Measurements from ENCODE around the gene DGAT2L6. TPM values are rescaled to one million over a fixed set of nuclear protein-coding genes. Genes with fewer than 3 reads are reported as not detected.
"Not testable (repeated sequence)": the region's sequence is repeated elsewhere in the genome, so short reads cannot be mapped to it uniquely, and the experiment has no call there.

The DGAT2L6 gene
- total RNA-seq, 1 donor from 2014 or later, result not detected

- no peak for ATAC-seq
- DNase-seq (ENCODE audit: missing footprints), result no peak
- intact Hi-C loops (cut with DNase I), result no loop called here
Measured at GRCh38 chrX:70183091-70183490, 5.8 kb downstream of the DGAT2L6 start.

- ATAC-seq, result no peak
- DNase-seq (ENCODE audit: missing footprints), result no peak
- intact Hi-C loops (cut with DNase I), result loop anchor here (10.0 kb wide), 1 partner anchor 75 kb away; the partner anchor contains the start of genes ARR3 and P2RY4
Measured at GRCh38 chrX:70190225-70190624, 12.9 kb downstream of the DGAT2L6 start.

DNA sequence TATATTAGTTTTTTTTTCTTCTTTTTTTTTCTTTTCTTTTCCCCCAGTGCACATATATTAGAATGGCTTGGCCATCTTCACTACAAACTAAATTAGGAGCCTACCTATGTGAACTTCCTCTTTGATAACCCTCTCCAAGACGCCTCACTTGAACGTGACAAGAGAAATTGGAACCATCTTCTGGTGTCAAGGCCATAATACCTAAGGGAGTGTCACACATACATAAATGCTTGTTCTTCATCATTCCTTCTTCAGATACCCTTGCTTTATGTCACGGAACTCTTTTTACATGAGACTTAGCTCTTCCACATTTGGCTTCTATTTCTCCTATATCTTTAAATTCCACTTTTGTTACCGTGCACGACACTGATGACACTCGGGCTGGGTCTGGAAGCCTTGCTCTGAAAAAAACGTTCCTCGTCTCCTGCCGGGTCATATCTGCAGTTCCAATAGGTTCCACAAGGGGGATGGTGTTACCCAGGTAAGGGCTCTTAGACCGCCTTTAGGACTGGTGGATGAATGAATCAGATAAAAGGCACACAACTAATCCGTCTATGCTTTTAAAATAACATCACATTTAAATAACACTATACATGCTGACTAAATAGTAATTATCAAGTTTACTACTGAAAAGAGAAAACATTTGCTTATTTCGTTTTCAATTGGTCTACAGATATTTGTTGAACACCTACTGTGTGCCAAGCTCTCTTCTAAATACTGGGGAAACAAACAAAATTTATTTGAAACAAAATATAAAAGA lies 19.9 kb downstream of the DGAT2L6 start:
- DNase-seq (ENCODE audit: missing footprints) (no peak), ATAC-seq (no peak)
- intact Hi-C loops (cut with DNase I), result loop anchor here (10.0 kb wide), 1 partner anchor 68 kb away; the partner anchor contains the start of genes ARR3 and P2RY4

DNA sequence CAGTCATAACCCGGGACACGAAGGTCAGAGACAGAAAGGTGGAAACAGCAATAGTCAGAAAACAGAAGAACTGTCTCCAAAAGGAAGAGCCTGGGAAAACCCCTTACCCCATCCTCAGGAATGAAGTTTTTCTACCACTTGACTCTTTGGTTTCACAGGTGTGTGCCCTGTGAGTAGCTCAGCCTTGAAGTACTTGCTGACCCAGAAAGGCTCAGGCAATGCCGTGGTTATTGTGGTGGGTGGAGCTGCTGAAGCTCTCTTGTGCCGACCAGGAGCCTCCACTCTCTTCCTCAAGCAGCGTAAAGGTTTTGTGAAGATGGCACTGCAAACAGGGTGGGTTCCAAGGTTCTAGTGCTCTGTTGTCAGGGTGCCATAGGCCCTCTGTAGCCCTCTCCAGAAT lies 24.4 kb downstream of the DGAT2L6 start:
- intact Hi-C loops (cut with DNase I), result no loop called here
- ATAC-seq (no peak), DNase-seq (ENCODE audit: missing footprints) (no peak)

GRCh38 chrX:70208479-70208878 lies 31.2 kb downstream of the DGAT2L6 start:
- intact Hi-C loops (cut with DNase I), result no loop called here
- ATAC-seq (no peak), DNase-seq (ENCODE audit: missing footprints) (no peak)

- DNase-seq (ENCODE audit: missing footprints); intact Hi-C loops (cut with DNase I); ATAC-seq: not testable (repeated sequence)
Measured at GRCh38 chrX:70209570-70209969, 32.3 kb downstream of the DGAT2L6 start.

DNA sequence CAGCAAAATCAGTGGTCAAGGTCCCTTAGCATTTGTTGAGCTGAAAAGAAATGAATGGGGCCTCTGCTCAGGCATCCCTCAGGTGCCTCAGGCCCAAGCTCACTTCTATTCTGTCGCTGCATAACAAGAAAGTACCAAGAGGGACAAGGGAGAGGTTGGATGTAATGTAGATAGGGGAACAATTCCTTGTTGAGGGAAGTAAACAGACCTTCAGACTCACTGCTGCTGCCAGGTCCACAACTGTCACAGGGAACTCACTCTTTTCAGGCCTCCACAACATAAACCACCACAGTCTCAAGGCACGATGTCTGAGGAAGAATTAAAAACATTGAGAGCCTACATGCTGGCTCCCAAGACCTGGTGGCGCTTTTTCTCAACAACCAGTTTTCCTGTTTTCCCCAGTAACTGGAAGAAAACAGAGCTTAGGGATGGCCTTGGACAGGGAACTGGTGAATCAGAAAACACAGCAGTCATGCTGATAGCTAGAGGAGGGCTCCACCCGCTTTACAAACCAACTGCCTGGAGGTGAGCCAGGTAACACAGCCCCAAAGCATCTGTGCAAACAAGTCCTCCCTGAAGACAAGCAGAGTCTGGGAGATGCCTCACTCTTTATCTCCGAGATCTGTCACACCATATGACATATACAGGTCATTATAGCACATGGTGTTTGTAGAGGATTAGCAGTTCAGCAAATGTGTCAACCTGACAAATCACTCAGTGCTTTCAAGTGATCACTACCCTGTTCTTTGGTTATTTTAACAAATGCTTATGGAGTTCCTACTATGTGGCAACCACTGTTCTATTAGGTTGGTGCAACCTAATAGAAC lies 42.9 kb downstream of the DGAT2L6 start:
- ATAC-seq, result peak; percentile 77
- intact Hi-C loops (cut with DNase I), result no loop called here
- no peak for DNase-seq (ENCODE audit: missing footprints)

DNA sequence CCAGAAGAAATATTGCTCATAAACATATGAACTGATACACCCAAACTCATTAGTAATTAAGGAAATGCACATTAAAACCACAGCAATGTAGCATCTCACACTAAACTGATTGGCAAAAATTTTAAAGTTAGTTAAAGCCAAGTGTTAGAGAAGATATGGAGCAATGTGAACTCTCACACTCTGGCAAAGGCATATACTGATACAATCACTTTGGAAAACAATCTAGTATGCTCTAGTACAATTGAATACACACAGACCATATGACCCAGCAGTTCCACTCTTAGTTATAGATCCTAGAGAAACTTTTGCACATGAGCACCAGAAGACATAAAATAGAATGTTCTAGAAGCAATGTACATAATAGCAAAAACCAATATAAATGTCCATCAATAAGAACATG lies 48.8 kb downstream of the DGAT2L6 start:
- no peak for ATAC-seq
- intact Hi-C loops (cut with DNase I), result no loop called here
- DNase-seq (ENCODE audit: missing footprints), result no peak

DNA sequence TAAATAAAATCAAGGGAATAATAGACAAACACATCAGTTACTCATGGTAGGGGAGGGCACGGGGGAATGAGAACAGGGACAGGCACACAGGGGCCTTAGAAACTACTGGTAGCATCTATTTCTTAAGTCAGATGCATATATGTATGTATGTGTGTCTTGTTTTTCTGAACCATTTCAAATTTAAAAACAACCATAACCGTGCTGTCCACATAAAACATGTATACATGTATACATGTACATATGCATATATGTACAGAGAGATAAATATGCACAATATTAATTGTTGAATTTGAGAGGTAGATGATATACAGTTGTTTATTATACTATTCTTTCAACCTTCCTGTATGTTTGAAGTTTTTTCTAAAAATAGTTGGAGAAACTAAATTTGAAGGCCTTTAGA lies 49.4 kb downstream of the DGAT2L6 start:
- intact Hi-C loops (cut with DNase I), result no loop called here
- no peak for ATAC-seq
- no peak for DNase-seq (ENCODE audit: missing footprints)

- DNase-seq (ENCODE audit: missing footprints) (no peak), ATAC-seq (no peak)
- intact Hi-C loops (cut with DNase I), result no loop called here
Measured at GRCh38 chrX:70231666-70232065, 54.4 kb downstream of the DGAT2L6 start.

DNA sequence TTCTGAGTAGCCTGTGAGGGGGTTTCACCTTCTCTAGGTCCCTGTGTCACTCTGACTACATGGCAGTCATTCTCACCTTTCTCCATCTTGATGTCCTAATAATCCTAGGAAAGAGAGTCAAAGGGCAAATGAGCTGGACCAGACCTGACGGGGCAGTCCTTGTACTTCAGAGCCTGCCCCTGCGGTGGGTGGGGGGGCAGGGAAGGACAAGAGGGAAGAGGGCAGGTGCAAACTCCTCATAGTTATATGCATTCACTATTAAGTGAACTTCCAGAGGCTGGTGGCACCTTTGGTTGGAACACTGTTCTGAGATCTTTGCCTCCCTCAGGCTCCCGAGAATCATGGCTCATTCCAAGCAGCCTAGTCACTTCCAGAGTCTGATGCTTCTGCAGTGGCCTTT lies 57.1 kb downstream of the DGAT2L6 start, which contains the start of gene AWAT1:
TSS of gene AWAT1 (plus strand) at position 301 of the 400 bp plus-strand sequence. CDS start at position 342, 41 bp downstream.
- intact Hi-C loops (cut with DNase I), result no loop called here
- ATAC-seq (no peak), DNase-seq (ENCODE audit: missing footprints) (no peak)

DNA sequence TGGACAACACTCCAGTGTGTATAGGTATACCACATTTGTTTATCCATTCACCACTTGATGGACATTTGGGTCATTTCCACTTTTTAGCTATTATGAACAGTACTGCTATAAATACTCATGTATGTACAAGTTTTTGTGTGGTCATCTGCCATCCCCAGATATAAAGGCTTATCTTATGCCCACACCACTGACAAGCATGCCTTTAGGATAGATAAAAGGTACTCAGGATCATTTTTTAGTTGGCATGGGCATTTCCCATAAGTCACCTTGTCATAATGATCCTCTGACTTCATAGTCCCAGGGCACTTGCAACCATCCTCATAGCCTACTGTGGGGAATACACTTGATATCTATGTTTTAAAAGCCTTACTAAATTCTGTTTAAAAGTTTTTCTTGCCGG lies 63.5 kb downstream of the DGAT2L6 start:
- intact Hi-C loops (cut with DNase I), result no loop called here
- no peak for DNase-seq (ENCODE audit: missing footprints)
- ATAC-seq, result no peak

GRCh38 chrX:70241501-70241900 lies 64.2 kb downstream of the DGAT2L6 start:
- intact Hi-C loops (cut with DNase I), result no loop called here
- ATAC-seq (no peak), DNase-seq (ENCODE audit: missing footprints) (no peak)

DNA sequence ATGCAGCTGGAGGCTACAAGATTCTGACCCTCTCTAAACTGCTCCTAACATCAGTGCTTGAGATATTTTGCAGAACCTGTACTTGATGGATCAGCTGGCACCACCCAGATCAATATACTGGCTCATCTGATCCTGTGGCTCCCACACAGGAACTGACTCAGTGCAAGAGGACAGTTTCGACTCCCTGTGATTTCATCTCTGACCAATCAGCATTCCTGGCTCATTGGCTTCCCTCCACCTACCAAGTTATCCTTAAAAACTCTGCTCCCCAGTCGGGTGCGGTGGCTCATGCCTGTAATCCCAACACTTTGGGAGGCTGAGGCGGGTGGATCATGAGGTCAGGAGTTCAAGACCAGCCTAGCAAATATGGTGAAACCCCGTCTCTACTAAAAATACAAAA lies 66.3 kb downstream of the DGAT2L6 start:
- intact Hi-C loops (cut with DNase I); DNase-seq (ENCODE audit: missing footprints); ATAC-seq: not testable (repeated sequence)

GRCh38 chrX:70244881-70245280 lies 67.6 kb downstream of the DGAT2L6 start:
- intact Hi-C loops (cut with DNase I), result no loop called here
- DNase-seq (ENCODE audit: missing footprints) (no peak), ATAC-seq (no peak)

DNA sequence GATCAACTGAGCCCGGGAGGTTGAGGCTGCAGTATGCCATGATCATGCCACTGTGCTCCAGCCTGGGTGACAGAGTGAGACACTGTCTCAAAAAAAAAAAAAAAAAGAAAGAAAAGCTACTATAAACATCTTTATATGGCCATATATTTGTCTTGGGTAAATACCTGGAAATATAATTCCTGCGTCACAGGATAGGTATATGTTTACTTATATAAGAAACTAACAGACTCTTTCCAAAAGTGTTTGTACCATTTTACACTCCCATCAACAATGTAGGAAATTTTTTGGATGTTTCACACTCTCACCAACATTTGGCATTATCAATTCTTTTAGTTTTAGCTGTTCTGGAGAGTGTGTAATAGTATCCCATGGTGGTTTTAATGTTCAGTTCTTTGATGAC lies 70.0 kb downstream of the DGAT2L6 start:
- intact Hi-C loops (cut with DNase I), result no loop called here
- ATAC-seq, result no peak
- no peak for DNase-seq (ENCODE audit: missing footprints)

- intact Hi-C loops (cut with DNase I), result no loop called here
- no peak for DNase-seq (ENCODE audit: missing footprints)
Measured at GRCh38 chrX:70252491-70252890, 75.2 kb downstream of the DGAT2L6 start.

DNA sequence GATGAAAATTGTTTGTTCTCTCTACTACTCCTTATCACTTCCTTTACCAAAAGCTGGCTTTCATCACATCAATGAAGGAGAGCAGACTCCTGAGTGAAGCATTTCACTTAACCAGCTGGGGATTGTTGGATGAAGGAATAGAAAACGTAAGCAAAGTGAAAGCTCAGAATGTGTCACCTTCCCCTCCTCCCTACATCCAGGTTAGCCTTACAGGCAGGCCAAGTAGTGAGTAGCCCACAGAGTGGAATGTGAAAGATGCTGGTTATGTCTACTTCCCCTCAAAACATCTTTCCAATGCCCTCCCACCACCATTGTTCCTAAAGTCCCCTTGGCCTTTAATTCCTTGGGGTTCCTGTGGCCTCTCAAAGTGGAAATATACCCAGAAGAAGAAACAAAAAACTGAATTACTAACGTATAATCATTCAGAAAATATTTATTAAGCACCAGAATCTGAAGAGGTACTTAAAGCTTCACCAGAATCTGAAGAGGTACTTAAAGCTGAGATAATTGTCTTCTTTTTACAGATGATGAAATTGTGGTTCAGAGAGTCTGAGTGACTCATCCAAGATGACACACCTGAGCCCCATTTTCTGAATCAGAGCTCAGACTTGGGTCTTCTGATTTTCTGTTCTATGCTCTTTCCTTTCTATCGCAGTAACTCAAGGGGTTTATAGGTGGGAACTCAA lies 76.2 kb downstream of the DGAT2L6 start:
- ATAC-seq (no peak), DNase-seq (ENCODE audit: missing footprints) (no peak)
- intact Hi-C loops (cut with DNase I), result no loop called here

More at GRCh38 chrX:70252491-70252890, 75.2 kb downstream of the DGAT2L6 start:
- ATAC-seq, result no peak

DNA sequence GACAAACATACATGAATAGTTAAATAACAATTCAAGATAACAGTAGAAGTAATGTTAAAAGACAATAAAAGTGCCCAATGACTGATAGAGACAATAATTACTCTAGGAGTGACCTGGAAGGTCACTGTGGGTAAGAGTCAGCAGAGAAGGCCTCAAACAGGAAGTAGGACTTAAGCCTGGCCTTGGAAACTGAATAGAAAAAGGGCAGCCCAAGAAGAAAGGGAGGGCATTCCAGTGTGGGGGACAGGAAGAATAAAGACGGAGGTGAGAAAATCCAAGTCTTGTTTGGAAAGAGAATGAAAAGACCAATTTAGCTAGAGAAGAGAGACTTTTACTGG lies 76.7 kb downstream of the DGAT2L6 start:
- DNase-seq (ENCODE audit: missing footprints) (no peak), ATAC-seq (no peak)
- intact Hi-C loops (cut with DNase I), result no loop called here

Measured in Right ventricle myocardium inferior (tissue), 1 donor.